H1 (cell line): ENCODE measurements around the gene ZNF423.

Experiments used
- CBX8 ChIP-seq: fragments of 300-800, 300-1000 bp; sonication (generic); IDR thresholded peaks from 2 replicates; pipeline ENCODE4 v1.7.1; 2016; ENCODE audit warnings: low read depth, low read length, borderline replicate concordance
- CTCF ChIP-seq, 3 experiments: IDR thresholded peaks; 1 replicate in 2 of 3; 2 replicates in 1 of 3; pipeline versions ENCODE4 v1.5.1 to v1.6.1; 2011; ENCODE audit warnings: low read length in 3 of 3, mild to moderate bottlenecking in 3 of 3, inconsistent platforms in 2 of 3, low read depth in 1 of 3, moderate library complexity in 1 of 3; ENCODE audit not compliant: insufficient read depth in 1 of 3; ENCODE audit errors: control extremely low read depth in 1 of 3
- EZH2 ChIP-seq: fragments of 200-600 bp; sonication (generic); IDR thresholded peaks from 2 replicates; pipeline ENCODE4 v1.7.1; 2012; ENCODE audit warnings: low read depth, mild to moderate bottlenecking, moderate library complexity, low read length, inconsistent platforms; ENCODE audit not compliant: severe bottlenecking
- JUND ChIP-seq: IDR thresholded peaks from 2 replicates; pipeline ENCODE4 v1.6.1; 2011; ENCODE audit warnings: mild to moderate bottlenecking, improper control_type of control experiment, low read length
- KDM1A ChIP-seq: fragments of 200-600, 300-600 bp; sonication (generic); IDR thresholded peaks from 2 replicates; pipeline ENCODE4 v1.7.1; 2016; ENCODE audit warnings: mild to moderate bottlenecking, low read length, borderline replicate concordance
- MAX ChIP-seq: IDR thresholded peaks from 2 replicates; pipeline ENCODE4 v1.6.1; 2012; ENCODE audit warnings: inconsistent platforms
- POLR2AphosphoS5 ChIP-seq: IDR thresholded peaks from 2 replicates; pipeline ENCODE4 v1.6.1; 2011; ENCODE audit warnings: low read depth, low read length
- TEAD4 ChIP-seq: IDR thresholded peaks from 2 replicates; pipeline ENCODE4 v1.6.1; 2012; ENCODE audit warnings: low read depth, low read length, inconsistent platforms, mixed read lengths
- YY1 ChIP-seq: IDR thresholded peaks from 2 replicates; pipeline ENCODE4 v1.6.1; 2011; ENCODE audit warnings: low read depth, mild to moderate bottlenecking, low read length

DNA sequence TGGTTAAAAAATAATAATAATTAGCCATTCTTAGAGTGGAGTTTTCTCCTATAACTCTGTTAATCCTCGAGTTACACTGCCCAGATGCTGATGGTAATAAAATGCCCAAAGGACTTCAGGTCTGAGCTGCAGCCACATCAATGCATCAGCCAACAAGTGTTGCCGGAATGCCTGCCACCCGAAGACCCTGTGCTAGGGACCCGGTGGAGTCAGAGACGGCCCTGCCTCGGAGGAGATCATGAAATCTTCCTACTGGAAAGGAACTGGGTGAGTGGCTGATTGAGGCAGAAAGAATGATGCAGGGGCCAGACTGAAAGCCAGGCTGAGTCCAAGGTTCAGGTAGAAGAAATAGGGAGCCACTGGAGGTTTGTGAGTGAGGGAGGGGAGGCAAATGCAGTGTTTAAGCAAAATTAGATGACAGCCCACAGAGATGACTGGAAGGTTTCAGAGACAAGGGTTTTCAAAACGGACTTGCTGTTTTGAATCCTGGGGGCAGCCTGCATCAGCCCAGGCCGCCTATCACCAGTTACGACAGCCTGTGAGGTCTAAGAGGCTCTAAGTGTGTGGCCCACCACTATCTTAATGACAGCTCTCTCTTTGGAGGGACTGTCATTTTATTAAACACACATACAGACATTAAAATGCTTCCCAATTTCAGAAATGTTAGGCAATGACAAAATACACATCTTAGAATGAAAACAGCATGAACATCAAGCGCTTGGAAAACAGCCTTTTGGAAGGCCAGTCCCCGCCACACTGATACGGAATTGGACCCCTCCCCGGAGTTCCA, 100.0 kb downstream of the ZNF423 start:
- TF ChIP-seq CTCF (IDR thresholded peaks at IDR 0.05; ENCODE audit: control extremely low read depth in 1 of 3, insufficient read depth in 1 of 3, low read depth in 1 of 3, low read length in 3 of 3) (no peak), YY1 (no peak), JUND (no peak), MAX (no peak), EZH2 (no peak), CBX8 (no peak), POLR2AphosphoS5 (no peak), TEAD4 (no peak), KDM1A (no peak)
